SK-N-MC (cell line): ENCODE data around the gene PDZD2.

ENCODE experiments used
- EZH2 ChIP-seq: fragments of 200-600 bp; sonication (generic); IDR thresholded peaks from one replicate; pipeline ENCODE4 v1.6.1; 2017; ENCODE audit warnings: antibody characterized with exemption
- POLR2AphosphoS5 ChIP-seq: IDR thresholded peaks from 2 replicates; pipeline ENCODE4 v1.6.1; 2012; ENCODE audit warnings: mild to moderate bottlenecking, low read depth, low read length, borderline replicate concordance

DNA sequence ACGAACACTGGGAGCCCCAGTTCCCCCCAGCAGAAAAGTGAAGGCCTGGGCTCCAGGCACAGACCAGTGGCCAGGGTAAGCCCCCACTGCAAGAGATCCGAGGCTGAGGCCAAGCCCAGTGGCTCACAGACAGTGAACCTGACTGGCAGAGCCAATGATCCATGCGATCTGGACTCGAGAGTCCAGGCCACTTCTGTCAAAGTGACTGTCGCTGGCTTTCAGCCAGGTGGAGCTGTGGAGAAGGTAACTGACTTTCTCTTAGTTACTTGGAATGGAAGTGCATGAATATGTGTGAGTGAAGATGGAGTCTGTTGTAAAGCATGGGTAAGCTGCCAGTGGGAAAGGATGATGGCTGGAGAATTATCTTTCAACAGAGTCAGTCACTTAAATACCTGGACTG, 435.5 kb downstream of the PDZD2 start:
- TF ChIP-seq POLR2AphosphoS5 = no peak
- TF ChIP-seq EZH2 = no peak
